ENCODE data around the gene CNIH2.
"Not testable (repeated sequence)": the region's sequence is repeated elsewhere in the genome, so short reads cannot be mapped to it uniquely, and the experiment has no call there.

CNIH2 gene

DNA sequence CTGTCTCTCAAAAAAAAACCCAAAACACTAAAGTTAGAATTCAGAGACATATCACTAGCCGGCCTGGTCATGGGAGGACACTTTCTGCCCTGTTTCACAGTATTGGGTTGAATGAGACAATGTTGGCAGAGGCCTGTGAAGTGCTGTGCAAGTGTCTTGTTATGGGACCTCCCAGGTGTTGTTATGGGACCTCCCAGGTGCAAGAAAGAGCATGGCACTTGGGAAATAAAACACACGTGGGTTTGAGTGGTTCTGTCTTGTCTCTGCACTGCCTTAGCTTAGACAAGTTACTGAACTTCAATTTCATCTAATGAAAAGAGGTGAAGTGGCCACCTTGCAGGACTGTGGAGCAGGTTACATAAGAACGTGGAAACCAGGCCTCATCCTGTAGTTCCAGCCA lies 38.5 kb upstream of the CNIH2 start:
- H3K4me3 ChIP-seq (ENCODE audit: low read depth, low read length), result no peak overlapping the region
- H3K9me3 ChIP-seq (ENCODE audit: control insufficient read depth, insufficient read depth, low read length), result no peaks in the 10 kb centered on the region
- H3K27ac ChIP-seq (ENCODE audit: low read depth, low read length), result no peak overlapping the region
- H3K27me3 ChIP-seq (ENCODE audit: control insufficient read depth, insufficient read depth, low read length), result no peaks in the 10 kb centered on the region
- H3K4me1 ChIP-seq (ENCODE audit: control insufficient read depth, insufficient read depth, low read length), result no peaks in the 10 kb centered on the region
- H3K9ac ChIP-seq (ENCODE audit: low read depth, low read length), result no peak overlapping the region
- H3K36me3 ChIP-seq (ENCODE audit: control insufficient read depth, insufficient read depth, low read length), result peaks cover 18% of the 10 kb centered on the region; the same call in 1 of the 2 replicates

DNA sequence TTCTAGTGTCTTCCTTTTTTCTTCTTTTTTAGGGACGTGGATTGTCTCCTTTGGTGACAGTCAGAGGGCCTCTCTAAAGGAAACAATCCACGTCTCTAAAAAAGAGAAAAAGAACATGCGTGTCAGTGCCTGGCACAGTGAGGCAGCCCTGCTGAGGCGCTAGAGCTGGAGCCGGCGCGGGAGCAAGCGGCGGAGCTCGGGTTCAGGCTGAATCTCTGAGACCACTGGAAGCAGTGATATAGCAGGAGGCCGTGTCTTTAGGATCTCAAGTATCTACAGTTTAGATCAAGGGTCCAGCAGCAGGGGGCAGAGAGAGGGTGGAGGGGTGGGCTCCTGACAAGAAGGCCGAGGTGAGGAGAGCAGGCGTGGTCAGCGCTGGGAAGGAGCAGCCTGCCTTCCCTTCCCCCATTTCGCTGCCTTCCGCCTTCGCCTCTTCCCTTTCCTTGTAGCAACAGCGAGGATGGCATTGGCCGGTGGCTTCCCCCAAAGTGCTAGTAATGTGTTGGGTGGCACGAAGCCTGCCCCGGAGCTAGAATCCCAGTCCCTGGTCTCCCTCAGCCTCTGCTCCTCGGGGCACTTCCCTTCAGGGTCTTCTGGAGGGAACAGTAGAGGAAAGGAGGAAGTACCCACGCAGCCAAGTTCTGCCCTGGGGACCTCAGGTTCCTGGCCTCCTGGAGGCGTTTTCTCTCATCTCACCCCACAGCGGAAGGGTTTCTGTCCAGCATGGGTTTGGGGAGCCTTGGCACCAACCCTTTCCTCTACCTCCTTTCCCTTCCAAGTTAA lies 37.8 kb upstream of the CNIH2 start:
- Histone ChIP-seq H3K27me3 (ENCODE audit: control insufficient read depth, insufficient read depth, low read length) (no peaks in the 10 kb centered on the region), H3K36me3 (ENCODE audit: control insufficient read depth, insufficient read depth, low read length) (peaks cover 18% of the 10 kb centered on the region; the same call in 1 of the 2 replicates), H3K4me1 (ENCODE audit: control insufficient read depth, insufficient read depth, low read length) (no peaks in the 10 kb centered on the region), H3K9ac (ENCODE audit: low read depth, low read length) (no peak overlapping the region), H3K9me3 (ENCODE audit: control insufficient read depth, insufficient read depth, low read length) (no peaks in the 10 kb centered on the region), H3K27ac (ENCODE audit: low read depth, low read length) (no peak overlapping the region), H3K4me3 (ENCODE audit: low read depth, low read length) (no peak overlapping the region)

GRCh38 chr11:66240781-66241136 lies 37.2 kb upstream of the CNIH2 start:
- Histone ChIP-seq H3K27me3 (ENCODE audit: control insufficient read depth, insufficient read depth, low read length) (no peaks in the 10 kb centered on the region), H3K27ac (ENCODE audit: low read depth, low read length) (no peak overlapping the region), H3K9me3 (ENCODE audit: control insufficient read depth, insufficient read depth, low read length) (no peaks in the 10 kb centered on the region), H3K4me3 (ENCODE audit: low read depth, low read length) (no peak overlapping the region), H3K9ac (ENCODE audit: low read depth, low read length) (no peak overlapping the region), H3K4me1 (ENCODE audit: control insufficient read depth, insufficient read depth, low read length) (no peaks in the 10 kb centered on the region), H3K36me3 (ENCODE audit: control insufficient read depth, insufficient read depth, low read length) (peaks cover 13% of the 10 kb centered on the region; the same call in 1 of the 2 replicates)

DNA sequence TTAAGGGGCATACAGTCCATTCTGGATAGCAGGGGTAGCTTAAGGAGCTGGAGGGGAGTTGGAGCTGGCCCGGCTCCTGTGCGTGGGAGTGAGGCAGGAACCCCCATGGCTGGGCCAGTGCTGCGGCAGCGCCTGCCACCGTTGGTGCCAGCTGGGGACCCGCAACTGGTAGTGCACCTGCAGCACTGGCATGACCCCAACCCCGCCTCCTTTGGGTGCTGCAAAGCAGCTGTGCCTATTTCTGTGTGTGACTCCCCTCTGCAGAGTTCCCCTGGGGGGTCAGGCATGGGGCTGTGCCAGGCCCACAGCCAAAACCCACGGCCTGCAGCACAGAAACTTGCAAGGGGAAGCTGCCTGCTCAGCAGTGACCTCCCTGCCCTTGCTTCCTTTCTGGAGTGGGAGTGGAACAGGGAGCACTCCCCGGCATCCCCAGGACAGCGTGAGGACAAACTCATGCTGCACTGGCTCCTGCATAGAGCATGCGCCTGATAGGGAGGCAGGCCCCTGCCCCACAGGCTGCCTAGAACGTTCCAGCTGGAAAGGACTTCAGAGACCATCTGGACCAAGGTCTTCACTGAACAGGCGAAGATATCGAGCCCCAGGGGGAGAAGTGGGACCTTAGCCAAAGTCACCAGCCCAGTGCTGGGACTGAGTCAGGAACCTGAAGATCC lies 35.7 kb upstream of the CNIH2 start:
- H3K4me1 ChIP-seq (ENCODE audit: control insufficient read depth, insufficient read depth, low read length), result no peaks in the 10 kb centered on the region
- no peak overlapping the region for H3K4me3 ChIP-seq (ENCODE audit: low read depth, low read length)
- H3K27me3 ChIP-seq (ENCODE audit: control insufficient read depth, insufficient read depth, low read length), result no peaks in the 10 kb centered on the region
- no peaks in the 10 kb centered on the region for H3K9me3 ChIP-seq (ENCODE audit: control insufficient read depth, insufficient read depth, low read length)
- H3K27ac ChIP-seq (ENCODE audit: low read depth, low read length), result no peak overlapping the region
- no peak overlapping the region for H3K9ac ChIP-seq (ENCODE audit: low read depth, low read length)
- peaks cover 12% of the 10 kb centered on the region; the same call in 1 of the 2 replicates for H3K36me3 ChIP-seq (ENCODE audit: control insufficient read depth, insufficient read depth, low read length)

DNA sequence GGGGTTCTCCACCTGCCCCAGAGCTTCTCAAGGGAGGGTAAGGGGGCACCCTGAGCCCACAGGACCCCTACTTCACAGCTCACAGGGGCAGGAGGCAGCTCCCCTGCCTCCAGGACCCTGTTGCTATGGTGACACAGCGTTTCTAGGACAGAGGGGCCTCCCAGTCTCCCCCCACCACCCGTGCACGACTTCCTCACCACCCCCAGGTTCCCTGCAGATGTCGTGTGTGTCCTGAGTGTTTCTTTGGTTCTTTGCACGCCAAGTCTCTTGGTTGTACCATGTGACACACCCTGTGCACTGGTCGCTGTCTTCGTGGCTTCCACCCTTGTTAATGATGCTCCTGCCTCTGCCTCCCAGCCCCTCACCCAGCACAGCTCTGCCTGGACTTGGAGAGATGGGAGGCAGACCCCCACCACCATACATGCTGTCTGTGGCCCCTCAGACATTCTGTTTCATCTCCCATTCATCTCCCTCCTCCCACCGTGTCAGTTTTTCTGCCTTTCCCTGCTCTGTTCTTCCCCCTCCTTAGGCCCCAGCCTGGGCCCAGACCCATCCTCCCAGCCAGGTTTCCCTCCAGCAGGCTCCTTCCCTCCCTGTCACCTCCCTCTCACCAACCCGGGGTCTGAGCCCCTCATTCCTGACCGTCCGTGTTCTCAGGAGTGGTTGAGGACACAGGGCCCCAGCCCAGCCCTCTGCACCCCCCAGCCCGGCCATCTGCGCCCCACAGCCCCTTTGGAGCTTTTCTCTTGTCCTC lies 34.0 kb upstream of the CNIH2 start:
- Histone ChIP-seq H3K4me3 (ENCODE audit: low read depth, low read length) (no peak overlapping the region), H3K9ac (ENCODE audit: low read depth, low read length) (no peak overlapping the region), H3K27ac (ENCODE audit: low read depth, low read length) (no peak overlapping the region), H3K27me3 (ENCODE audit: control insufficient read depth, insufficient read depth, low read length) (no peaks in the 10 kb centered on the region), H3K4me1 (ENCODE audit: control insufficient read depth, insufficient read depth, low read length) (no peaks in the 10 kb centered on the region), H3K36me3 (ENCODE audit: control insufficient read depth, insufficient read depth, low read length) (peaks cover 10% of the 10 kb centered on the region; the same call in 1 of the 2 replicates), H3K9me3 (ENCODE audit: control insufficient read depth, insufficient read depth, low read length) (no peaks in the 10 kb centered on the region)

GRCh38 chr11:66247295-66247694 lies 30.7 kb upstream of the CNIH2 start:
- Histone ChIP-seq H3K4me3 (ENCODE audit: low read depth, low read length) (no peak overlapping the region), H3K27ac (ENCODE audit: low read depth, low read length) (no peak overlapping the region), H3K36me3 (ENCODE audit: control insufficient read depth, insufficient read depth, low read length) (no peaks in the 10 kb centered on the region), H3K9me3 (ENCODE audit: control insufficient read depth, insufficient read depth, low read length) (no peaks in the 10 kb centered on the region), H3K27me3 (ENCODE audit: control insufficient read depth, insufficient read depth, low read length) (no peaks in the 10 kb centered on the region), H3K9ac (ENCODE audit: low read depth, low read length) (no peak overlapping the region), H3K4me1 (ENCODE audit: control insufficient read depth, insufficient read depth, low read length) (no peaks in the 10 kb centered on the region)

DNA sequence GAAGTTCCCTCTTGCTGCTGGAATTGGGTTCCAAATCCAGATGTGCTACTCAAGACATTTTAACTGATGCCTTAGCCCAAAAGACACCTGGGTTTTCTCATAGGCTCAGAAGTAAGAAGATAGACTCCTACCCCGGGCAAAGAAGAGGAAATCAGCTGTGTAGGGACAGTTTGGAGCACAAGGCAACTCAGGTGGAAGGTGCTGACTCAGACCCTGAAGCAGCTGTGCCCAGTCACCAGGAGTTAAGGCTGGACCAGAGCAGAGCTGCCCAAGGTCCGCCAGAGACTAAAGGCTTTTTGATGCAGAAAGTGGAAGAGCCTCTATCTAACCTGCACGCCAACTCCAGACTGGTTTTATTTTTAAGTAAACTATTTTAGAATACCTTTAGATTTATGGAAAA lies 30.2 kb upstream of the CNIH2 start:
- Histone ChIP-seq H3K9ac (ENCODE audit: low read depth, low read length) (no peak overlapping the region), H3K4me1 (ENCODE audit: control insufficient read depth, insufficient read depth, low read length) (no peaks in the 10 kb centered on the region), H3K4me3 (ENCODE audit: low read depth, low read length) (no peak overlapping the region), H3K36me3 (ENCODE audit: control insufficient read depth, insufficient read depth, low read length) (no peaks in the 10 kb centered on the region), H3K27me3 (ENCODE audit: control insufficient read depth, insufficient read depth, low read length) (no peaks in the 10 kb centered on the region), H3K27ac (ENCODE audit: low read depth, low read length) (no peak overlapping the region), H3K9me3 (ENCODE audit: control insufficient read depth, insufficient read depth, low read length) (no peaks in the 10 kb centered on the region)

GRCh38 chr11:66248903-66249302 lies 29.1 kb upstream of the CNIH2 start:
- peaks cover 2% of the 10 kb centered on the region; the same call in 1 of the 2 replicates for H3K4me1 ChIP-seq (ENCODE audit: control insufficient read depth, insufficient read depth, low read length)
- H3K9me3 ChIP-seq (ENCODE audit: control insufficient read depth, insufficient read depth, low read length), result no peaks in the 10 kb centered on the region
- H3K9ac ChIP-seq (ENCODE audit: low read depth, low read length), result no peak overlapping the region
- H3K4me3 ChIP-seq (ENCODE audit: low read depth, low read length), result no peak overlapping the region
- H3K27me3 ChIP-seq (ENCODE audit: control insufficient read depth, insufficient read depth, low read length), result no peaks in the 10 kb centered on the region
- H3K36me3 ChIP-seq (ENCODE audit: control insufficient read depth, insufficient read depth, low read length), result no peaks in the 10 kb centered on the region
- H3K27ac ChIP-seq (ENCODE audit: low read depth, low read length), result no peak overlapping the region

- Histone ChIP-seq H3K9ac (ENCODE audit: low read depth, low read length) (no peak overlapping the region), H3K27ac (ENCODE audit: low read depth, low read length) (no peak overlapping the region), H3K4me1 (ENCODE audit: control insufficient read depth, insufficient read depth, low read length) (peaks cover 7% of the 10 kb centered on the region; the same call in 1 of the 2 replicates), H3K27me3 (ENCODE audit: control insufficient read depth, insufficient read depth, low read length) (no peaks in the 10 kb centered on the region), H3K36me3 (ENCODE audit: control insufficient read depth, insufficient read depth, low read length) (no peaks in the 10 kb centered on the region), H3K9me3 (ENCODE audit: control insufficient read depth, insufficient read depth, low read length) (no peaks in the 10 kb centered on the region), H3K4me3 (ENCODE audit: low read depth, low read length) (no peak overlapping the region)
Observed at GRCh38 chr11:66251809-66252208, 26.2 kb upstream of the CNIH2 start.

DNA sequence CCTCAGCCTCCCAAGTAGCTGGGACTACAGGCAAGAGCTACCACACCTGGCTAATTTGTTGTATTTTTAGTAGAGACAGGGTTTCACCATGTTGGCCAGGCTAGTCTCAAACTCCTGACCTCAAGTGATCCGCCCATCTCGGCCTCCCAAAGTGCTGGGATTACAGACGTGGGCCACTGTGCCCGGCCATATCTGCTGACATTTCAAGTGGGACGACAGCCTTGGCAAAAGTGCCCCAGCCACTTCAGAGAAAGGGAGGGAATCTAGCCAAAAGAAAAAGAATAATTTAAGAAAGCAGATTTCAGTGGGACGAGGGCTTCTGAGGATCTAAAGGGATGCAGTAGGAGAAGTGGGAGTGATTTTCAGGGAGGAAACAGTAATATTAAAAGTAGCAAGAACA lies 24.9 kb upstream of the CNIH2 start:
- not testable (repeated sequence) for H3K27ac ChIP-seq (ENCODE audit: low read depth, low read length); H3K4me1 ChIP-seq (ENCODE audit: control insufficient read depth, insufficient read depth, low read length); H3K9me3 ChIP-seq (ENCODE audit: control insufficient read depth, insufficient read depth, low read length); H3K9ac ChIP-seq (ENCODE audit: low read depth, low read length); H3K4me3 ChIP-seq (ENCODE audit: low read depth, low read length); H3K27me3 ChIP-seq (ENCODE audit: control insufficient read depth, insufficient read depth, low read length); H3K36me3 ChIP-seq (ENCODE audit: control insufficient read depth, insufficient read depth, low read length)

- peak overlapping the region; percentile 86 for H3K27ac ChIP-seq (ENCODE audit: low read depth, low read length)
- peak overlapping the region; percentile 99 for H3K4me3 ChIP-seq (ENCODE audit: low read depth, low read length)
- H3K9me3 ChIP-seq (ENCODE audit: control insufficient read depth, insufficient read depth, low read length), result no peaks in the 10 kb centered on the region
Observed at GRCh38 chr11:66258473-66258893, 19.5 kb upstream of the CNIH2 start.

More at GRCh38 chr11:66258473-66258893, 19.5 kb upstream of the CNIH2 start:
- Histone ChIP-seq H3K4me1 (ENCODE audit: control insufficient read depth, insufficient read depth, low read length) (peaks cover 10% of the 10 kb centered on the region; the same call in 1 of the 2 replicates), H3K36me3 (ENCODE audit: control insufficient read depth, insufficient read depth, low read length) (peaks cover 42% of the 10 kb centered on the region), H3K27me3 (ENCODE audit: control insufficient read depth, insufficient read depth, low read length) (no peaks in the 10 kb centered on the region), H3K9ac (ENCODE audit: low read depth, low read length) (peak overlapping the region; percentile 75; the same call in 1 of the 2 replicates)
